ENCODE data around the gene VPS13D. TPM values are rescaled to one million over a fixed set of nuclear protein-coding genes. Genes with fewer than 3 reads are reported as not detected.

VPS13D gene
- total and polyA plus RNA-seq, 2 donors (not counting 3 experiments of a cell fraction or from before 2014, with no cell fraction given) = 13.6 to 48.5 TPM

DNA sequence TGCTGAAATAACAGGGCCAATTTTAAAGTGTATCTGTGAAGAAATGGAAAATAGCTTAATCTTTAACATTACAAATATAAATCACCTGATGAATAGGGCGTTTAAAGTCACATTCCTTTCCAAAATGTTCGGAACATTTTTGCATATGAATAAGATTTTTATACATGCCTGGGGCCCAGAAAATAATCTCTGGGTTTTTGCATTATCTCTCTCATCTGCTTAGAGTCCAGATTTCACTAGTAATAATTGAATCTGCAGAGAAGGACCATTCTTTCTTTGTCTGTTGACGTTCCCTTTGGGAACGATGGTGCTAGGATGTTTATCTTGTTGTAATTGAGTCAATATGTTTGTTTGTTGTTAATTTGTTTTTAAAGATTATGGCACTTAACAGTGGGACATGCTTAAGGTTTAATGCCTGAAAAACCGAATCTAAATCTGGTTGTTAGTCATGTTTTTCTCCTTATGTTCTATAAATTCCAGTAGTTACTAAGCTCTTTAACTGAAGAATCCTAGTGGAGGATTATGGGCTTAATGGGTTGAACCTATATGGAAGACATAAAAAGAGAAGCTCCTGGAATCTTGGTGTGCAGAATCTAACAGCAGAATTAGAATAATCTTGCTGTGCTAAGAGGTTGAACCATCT lies 140.6 kb downstream of the VPS13D start:
- dilution Hi-C loops (cut with MboI; ENCODE audit: extremely low pct_ligation_motif_present, low sequenced_read_pairs) (no loop called here), intact Hi-C loops (cut with micrococcal nuclease) (no loop called here)
- Histone ChIP-seq H3K9ac (replicated peaks; ENCODE audit: extremely low read depth, insufficient read depth, low read length) (no peak overlapping the region), H3K4me2 (ENCODE audit: insufficient read depth, low read length) (no peak overlapping the region), H2AFZ (ENCODE audit: low read depth, low read length) (no peak overlapping the region), H3K4me1 (ENCODE audit: control insufficient read depth, extremely low read depth, insufficient read depth, low read length) (peaks cover 2% of the 10 kb centered on the region), H3K4me3 (replicated peaks in 1 of 3; ENCODE audit: insufficient read depth in 1 of 3, low read depth in 1 of 3, low read length in 3 of 3) (no peak overlapping the region), H3K27me3 (ENCODE audit: control insufficient read depth in 2 of 2, insufficient read depth in 2 of 2, low read length in 2 of 2) (no peaks in the 10 kb centered on the region), H4K20me1 (replicated peaks; ENCODE audit: control insufficient read depth, extremely low read depth, insufficient read depth, low read length) (no peaks in the 10 kb centered on the region), H3K27ac (ENCODE audit: insufficient read depth, low read depth, low read length) (no peak overlapping the region), H3K9me1 (replicated peaks; ENCODE audit: control insufficient read depth, extremely low read depth, insufficient read depth, low read length) (no peaks in the 10 kb centered on the region), H3K9me3 (replicated peaks; ENCODE audit: control insufficient read depth, insufficient read depth, low read length) (no peaks in the 10 kb centered on the region), H3K79me2 (ENCODE audit: control insufficient read depth, insufficient read depth, low read length) (no peaks in the 10 kb centered on the region), H3K36me3 (ENCODE audit: control insufficient read depth in 2 of 2, extremely low read depth in 1 of 2, insufficient read depth in 2 of 2, low read length in 2 of 2) (peaks cover 0 to 3% of the 10 kb centered on the region in 2 experiments)
- no peak for FAIRE-seq
- ChIA-PET POLR2A (no interaction called here), CTCF (interaction anchor here (0.9 to 1.7 kb wide), 7 partner anchors 9 to 250 kb away, joined by 3 to 8 read pairs (median 3); no protein-coding TSS in a partner anchor)
- DNase-seq (ENCODE audit: low read depth, low spot score) = no peak
- TF ChIP-seq MYC (IDR thresholded peaks at IDR 0.05; ENCODE audit: low read depth, low read length) (no peak), JUN (IDR thresholded peaks at IDR 0.05; ENCODE audit: borderline replicate concordance, insufficient read depth, insufficient read length, low read depth) (no peak), POLR2A (IDR thresholded peaks at IDR 0.05; ENCODE audit: low read depth, low read length) (no peak), EZH2 (IDR thresholded peaks at IDR 0.05; ENCODE audit: borderline replicate concordance, low read depth, low read length, severe bottlenecking) (no peak), POLR2AphosphoS5 (IDR thresholded peaks at IDR 0.05; ENCODE audit: insufficient read depth, low read depth, low read length) (no peak), FOS (IDR thresholded peaks at IDR 0.05; ENCODE audit: borderline replicate concordance, insufficient read depth, low read length) (no peak), GATA2 (IDR thresholded peaks at IDR 0.05; ENCODE audit: insufficient read depth, insufficient read length, low read depth, low read length) (no peak)
- TF ChIP-seq, protein P1, sequence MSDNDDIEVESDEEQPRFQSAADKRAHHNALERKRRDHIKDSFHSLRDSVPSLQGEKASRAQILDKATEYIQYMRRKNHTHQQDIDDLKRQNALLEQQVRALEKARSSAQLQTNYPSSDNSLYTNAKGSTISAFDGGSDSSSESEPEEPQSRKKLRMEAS (IDR thresholded peaks at IDR 0.05; ENCODE audit: insufficient read depth, insufficient read length) = no peak
- TF ChIP-seq, protein P2, sequence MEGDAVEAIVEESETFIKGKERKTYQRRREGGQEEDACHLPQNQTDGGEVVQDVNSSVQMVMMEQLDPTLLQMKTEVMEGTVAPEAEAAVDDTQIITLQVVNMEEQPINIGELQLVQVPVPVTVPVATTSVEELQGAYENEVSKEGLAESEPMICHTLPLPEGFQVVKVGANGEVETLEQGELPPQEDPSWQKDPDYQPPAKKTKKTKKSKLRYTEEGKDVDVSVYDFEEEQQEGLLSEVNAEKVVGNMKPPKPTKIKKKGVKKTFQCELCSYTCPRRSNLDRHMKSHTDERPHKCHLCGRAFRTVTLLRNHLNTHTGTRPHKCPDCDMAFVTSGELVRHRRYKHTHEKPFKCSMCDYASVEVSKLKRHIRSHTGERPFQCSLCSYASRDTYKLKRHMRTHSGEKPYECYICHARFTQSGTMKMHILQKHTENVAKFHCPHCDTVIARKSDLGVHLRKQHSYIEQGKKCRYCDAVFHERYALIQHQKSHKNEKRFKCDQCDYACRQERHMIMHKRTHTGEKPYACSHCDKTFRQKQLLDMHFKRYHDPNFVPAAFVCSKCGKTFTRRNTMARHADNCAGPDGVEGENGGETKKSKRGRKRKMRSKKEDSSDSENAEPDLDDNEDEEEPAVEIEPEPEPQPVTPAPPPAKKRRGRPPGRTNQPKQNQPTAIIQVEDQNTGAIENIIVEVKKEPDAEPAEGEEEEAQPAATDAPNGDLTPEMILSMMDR (IDR thresholded peaks at IDR 0.05; ENCODE audit: extremely low read depth in 1 of 2, insufficient read depth in 1 of 2, low read depth in 1 of 2, low read length in 2 of 2) = no peak
- no TSS peak for BruUV-seq (replicated peaks)

Data from endothelial cell of umbilical vein (primary cell).